HUES6 (cell line): ENCODE measurements around the gene RNASET2.

ENCODE experiments used
- H3K27ac ChIP-seq: 2 replicates; pipeline ENCODE4 v1.7.0; 2013; ENCODE audit warnings: low read depth, mild to moderate bottlenecking, low read length, inconsistent platforms
- H3K27me3 ChIP-seq: 2 replicates; pipeline ENCODE4 v1.6.1; 2013; ENCODE audit warnings: low read length; ENCODE audit not compliant: control insufficient read depth, insufficient read depth
- H3K36me3 ChIP-seq: 2 replicates; pipeline ENCODE4 v1.6.1; 2013; ENCODE audit warnings: low read length; ENCODE audit not compliant: control insufficient read depth, insufficient read depth
- H3K4me1 ChIP-seq: 2 replicates; pipeline ENCODE4 v1.6.1; 2013; ENCODE audit warnings: low read length; ENCODE audit not compliant: control insufficient read depth, insufficient read depth
- H3K4me3 ChIP-seq: 2 replicates; pipeline ENCODE4 v1.5.1; 2013; ENCODE audit warnings: low read depth, low read length
- H3K9ac ChIP-seq: one replicate; pipeline ENCODE4 v1.6.1; 2013; ENCODE audit warnings: mild to moderate bottlenecking, low read length
- H3K9me3 ChIP-seq: 2 replicates; pipeline ENCODE4 v1.6.1; 2013; ENCODE audit warnings: low read depth, low read length; ENCODE audit not compliant: control insufficient read depth, insufficient read depth

The RNASET2 gene

GRCh38 chr6:166944666-166945256 is 11.6 kb downstream of the RNASET2 start:
- Histone ChIP-seq H3K9ac (no peak overlapping the region), H3K27ac (no peak overlapping the region), H3K4me3 (no peak overlapping the region), H3K36me3 (peaks cover 26% of the 10 kb centered on the region), H3K4me1 (0 out of 2 replicates have a peak, but pooled peaks cover 5% of the 10 kb centered on the region), H3K9me3 (no peaks in the 10 kb centered on the region), H3K27me3 (no peaks in the 10 kb centered on the region)

DNA sequence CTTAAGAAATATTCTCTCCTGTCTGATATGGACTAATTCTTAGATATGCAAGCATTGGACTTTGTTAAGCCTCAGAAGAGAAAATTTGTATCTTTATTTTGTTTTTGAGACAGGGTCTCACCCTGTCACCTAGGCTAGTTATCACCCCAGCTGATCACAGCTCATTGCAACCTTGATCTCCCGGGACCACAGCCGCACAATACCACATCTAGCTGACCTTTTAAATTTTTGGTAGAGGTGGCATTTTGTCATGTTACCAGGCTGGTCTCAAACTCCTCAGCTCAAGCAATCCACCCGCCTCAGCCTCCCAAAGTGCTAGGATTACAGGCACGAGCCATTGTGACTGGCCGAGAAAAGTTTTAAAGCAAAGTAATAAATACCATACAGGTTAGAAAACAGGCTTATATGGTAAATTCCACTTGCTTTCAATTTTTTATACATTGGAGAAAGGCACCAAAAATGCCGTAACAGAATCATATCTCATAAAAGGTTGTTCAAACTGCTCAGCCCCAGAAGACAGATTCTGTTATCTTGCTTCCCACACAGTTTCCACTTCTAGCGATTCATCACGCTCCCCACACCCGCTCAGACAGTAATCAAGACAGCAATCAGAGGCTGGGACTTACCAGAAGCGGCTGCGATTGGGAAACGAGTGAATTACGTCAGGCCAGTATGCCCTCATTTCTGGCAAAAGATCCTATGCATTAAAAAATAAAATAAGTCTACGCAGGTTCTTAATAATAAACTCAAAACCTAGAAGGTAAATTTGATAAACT is 13.8 kb downstream of the RNASET2 start:
- no peak overlapping the region for H3K4me3 ChIP-seq
- no peaks in the 10 kb centered on the region for H3K9me3 ChIP-seq
- H3K27me3 ChIP-seq, result no peaks in the 10 kb centered on the region
- H3K36me3 ChIP-seq, result peaks cover 36% of the 10 kb centered on the region
- no peak overlapping the region for H3K27ac ChIP-seq
- no peak overlapping the region for H3K9ac ChIP-seq
- no peaks in the 10 kb centered on the region for H3K4me1 ChIP-seq

- Histone ChIP-seq H3K9me3 (no peaks in the 10 kb centered on the region), H3K9ac (no peak overlapping the region), H3K36me3 (peaks cover 28% of the 10 kb centered on the region)
Observed at GRCh38 chr6:166940643-166941068, 15.7 kb downstream of the RNASET2 start.

GRCh38 chr6:166939894-166940293 is 16.5 kb downstream of the RNASET2 start:
- Histone ChIP-seq H3K9me3 (no peaks in the 10 kb centered on the region), H3K4me1 (no peaks in the 10 kb centered on the region), H3K36me3 (peaks cover 23% of the 10 kb centered on the region), H3K4me3 (no peak overlapping the region), H3K27me3 (no peaks in the 10 kb centered on the region), H3K27ac (no peak overlapping the region), H3K9ac (no peak overlapping the region)

More at GRCh38 chr6:166940643-166941068, 15.7 kb downstream of the RNASET2 start:
- H3K27me3 ChIP-seq, result no peaks in the 10 kb centered on the region
- H3K4me3 ChIP-seq, result no peak overlapping the region
- H3K4me1 ChIP-seq, result no peaks in the 10 kb centered on the region
- H3K27ac ChIP-seq, result no peak overlapping the region

GRCh38 chr6:166939345-166939744 is 17.0 kb downstream of the RNASET2 start:
- Histone ChIP-seq H3K36me3 (peaks cover 26% of the 10 kb centered on the region), H3K27ac (no peak overlapping the region), H3K4me1 (no peaks in the 10 kb centered on the region), H3K9me3 (no peaks in the 10 kb centered on the region), H3K9ac (no peak overlapping the region), H3K27me3 (no peaks in the 10 kb centered on the region), H3K4me3 (no peak overlapping the region)

DNA sequence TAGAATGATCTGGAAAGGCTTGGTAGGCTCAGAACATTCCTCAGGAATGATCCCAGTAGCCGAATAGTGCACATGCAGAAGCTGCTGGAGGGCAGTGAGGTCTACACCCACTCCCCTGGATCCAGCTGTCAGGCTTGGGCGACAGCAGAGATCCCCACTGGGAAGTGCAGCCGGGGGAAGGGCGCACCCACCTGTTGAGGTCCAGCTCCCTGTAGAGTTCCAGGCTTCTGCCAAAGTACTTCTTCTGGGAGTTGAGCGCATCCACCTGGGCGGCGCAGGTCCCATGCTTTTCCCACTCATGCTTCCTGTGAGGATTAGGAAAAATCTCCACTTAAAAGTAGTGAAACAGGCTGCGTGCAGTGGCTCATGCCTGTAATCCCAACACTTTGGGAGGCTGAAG is 17.6 kb downstream of the RNASET2 start:
- H3K27me3 ChIP-seq, result no peaks in the 10 kb centered on the region
- H3K4me3 ChIP-seq, result no peak overlapping the region
- H3K9ac ChIP-seq, result no peak overlapping the region
- peaks cover 29% of the 10 kb centered on the region for H3K36me3 ChIP-seq
- no peak overlapping the region for H3K27ac ChIP-seq
- H3K9me3 ChIP-seq, result no peaks in the 10 kb centered on the region
- H3K4me1 ChIP-seq, result no peaks in the 10 kb centered on the region

DNA sequence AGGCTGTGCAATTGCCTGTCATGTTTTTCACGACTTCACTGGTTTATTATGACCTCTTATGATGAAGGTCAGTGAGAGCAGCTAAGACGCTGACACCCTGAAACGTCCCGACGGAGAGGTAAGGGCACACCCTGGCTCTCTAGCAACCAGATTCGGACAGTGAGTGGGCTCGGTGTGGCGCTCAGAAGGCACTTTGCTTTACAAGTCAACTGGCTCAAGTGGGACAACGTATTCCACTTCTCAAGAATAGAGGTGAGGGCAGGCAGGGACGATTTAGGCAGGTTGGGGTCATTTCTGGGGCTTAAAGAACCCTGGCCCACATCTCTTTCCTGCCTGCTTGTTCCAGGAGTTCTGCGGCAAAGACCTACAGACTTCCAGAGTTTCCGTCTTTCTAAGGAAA is 18.2 kb downstream of the RNASET2 start:
- no peak overlapping the region for H3K9ac ChIP-seq
- H3K36me3 ChIP-seq, result peaks cover 28% of the 10 kb centered on the region
- H3K27me3 ChIP-seq, result no peaks in the 10 kb centered on the region
- no peaks in the 10 kb centered on the region for H3K4me1 ChIP-seq
- no peaks in the 10 kb centered on the region for H3K9me3 ChIP-seq
- H3K4me3 ChIP-seq, result no peak overlapping the region
- H3K27ac ChIP-seq, result no peak overlapping the region

DNA sequence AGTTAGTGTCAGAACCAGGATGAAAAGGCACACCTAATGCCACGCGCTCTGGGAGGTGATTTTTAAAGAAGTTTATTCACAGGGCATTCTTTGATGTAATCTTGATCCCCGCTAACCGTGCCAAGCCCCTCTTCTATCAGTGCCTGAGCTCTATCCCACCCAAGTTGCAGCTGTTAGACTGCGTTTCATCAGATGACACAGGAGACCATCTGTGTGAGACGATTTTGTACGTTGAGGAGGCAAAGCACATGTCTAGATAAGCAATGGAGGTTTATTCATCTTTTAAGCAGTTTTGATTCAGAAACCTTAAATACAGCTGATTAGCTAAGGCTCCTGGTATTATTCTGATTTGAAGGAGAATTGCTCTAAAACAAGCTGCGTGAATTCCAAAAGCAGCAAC is 18.6 kb downstream of the RNASET2 start:
- no peaks in the 10 kb centered on the region for H3K4me1 ChIP-seq
- no peak overlapping the region for H3K9ac ChIP-seq
- no peaks in the 10 kb centered on the region for H3K9me3 ChIP-seq
- no peak overlapping the region for H3K4me3 ChIP-seq
- H3K27me3 ChIP-seq, result no peaks in the 10 kb centered on the region
- H3K36me3 ChIP-seq, result peaks cover 28% of the 10 kb centered on the region
- H3K27ac ChIP-seq, result no peak overlapping the region

GRCh38 chr6:166936079-166936787 is 20.1 kb downstream of the RNASET2 start:
- no peak overlapping the region for H3K9ac ChIP-seq
- H3K36me3 ChIP-seq, result peaks cover 27% of the 10 kb centered on the region
- no peak overlapping the region for H3K27ac ChIP-seq
- H3K4me1 ChIP-seq, result no peaks in the 10 kb centered on the region
- no peaks in the 10 kb centered on the region for H3K9me3 ChIP-seq
- H3K4me3 ChIP-seq, result no peak overlapping the region
- no peaks in the 10 kb centered on the region for H3K27me3 ChIP-seq

DNA sequence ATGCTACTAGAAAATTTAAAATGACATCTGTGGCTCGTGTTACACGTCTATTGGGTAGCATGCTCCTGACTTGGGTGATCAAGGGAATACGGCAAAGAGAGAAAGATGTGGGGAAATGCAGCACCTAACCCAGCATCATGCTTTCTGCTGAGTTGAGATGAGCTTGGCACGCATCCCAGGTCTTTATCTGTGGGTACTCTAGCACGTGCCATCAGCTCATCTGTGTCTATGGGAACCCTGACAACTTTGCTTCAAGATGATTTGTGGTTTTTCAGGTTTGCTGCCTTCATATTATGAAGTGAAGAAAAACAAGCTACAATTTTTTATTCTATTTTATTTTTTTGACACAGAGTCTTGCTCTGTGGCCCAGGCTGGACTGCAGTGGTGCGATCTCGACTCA is 21.0 kb downstream of the RNASET2 start:
- H3K4me1 ChIP-seq, result no peaks in the 10 kb centered on the region
- no peak overlapping the region for H3K9ac ChIP-seq
- H3K4me3 ChIP-seq, result no peak overlapping the region
- H3K27ac ChIP-seq, result no peak overlapping the region
- H3K9me3 ChIP-seq, result no peaks in the 10 kb centered on the region
- peaks cover 24% of the 10 kb centered on the region for H3K36me3 ChIP-seq
- no peaks in the 10 kb centered on the region for H3K27me3 ChIP-seq

GRCh38 chr6:166934174-166934573 is 22.2 kb downstream of the RNASET2 start:
- Histone ChIP-seq H3K36me3 (peaks cover 29% of the 10 kb centered on the region), H3K9ac (no peak overlapping the region), H3K4me1 (no peaks in the 10 kb centered on the region), H3K9me3 (no peaks in the 10 kb centered on the region), H3K4me3 (no peak overlapping the region), H3K27ac (no peak overlapping the region), H3K27me3 (no peaks in the 10 kb centered on the region)
